Smooth muscle cell (in vitro differentiated cells): ENCODE measurements around the gene RAB5B. TPM values are rescaled to one million over a fixed set of nuclear protein-coding genes. Genes with fewer than 3 reads are reported as not detected.

ENCODE experiments used
- DNase-seq: peaks from one replicate; lab custom pipeline; 2025; ENCODE audit not compliant: unreplicated experiment; lab: John Stamatoyannopoulos, UW
- H2AFZ ChIP-seq: fragments of 200-600 bp; sonication (generic); 2 replicates; pipeline ENCODE4 v1.6.0; 2016; ENCODE audit warnings: antibody characterized with exemption, low read depth, mild to moderate bottlenecking
- H3F3A ChIP-seq: fragments of 200-600 bp; sonication (generic); 2 replicates; pipeline ENCODE4 v1.6.0; 2017; ENCODE audit warnings: antibody characterized with exemption, low read depth
- H3K27ac ChIP-seq: fragments of 200-600 bp; sonication (generic); 2 replicates; pipeline ENCODE4 v1.5.1; 2016; ENCODE audit warnings: low read depth, mild to moderate bottlenecking
- H3K27me3 ChIP-seq: fragments of 200-600 bp; sonication (generic); 2 replicates; pipeline ENCODE4 v1.6.1; 2016; ENCODE audit warnings: low read depth, mild to moderate bottlenecking
- H3K36me3 ChIP-seq: fragments of 200-600 bp; sonication (generic); 2 replicates; pipeline ENCODE4 v1.5.1; 2016; ENCODE audit warnings: low read depth
- H3K4me1 ChIP-seq: fragments of 200-600 bp; sonication (generic); 2 replicates; pipeline ENCODE4 v1.5.1; 2016; ENCODE audit warnings: low read depth
- H3K4me2 ChIP-seq: fragments of 200-600 bp; sonication (generic); 2 replicates; pipeline ENCODE4 v1.6.0; 2016; ENCODE audit warnings: mild to moderate bottlenecking
- H3K4me3 ChIP-seq: fragments of 200-600 bp; sonication (generic); 2 replicates; pipeline ENCODE4 v1.5.1; 2016; ENCODE audit warnings: mild to moderate bottlenecking
- H3K79me2 ChIP-seq: fragments of 200-600 bp; sonication (generic); 2 replicates; pipeline ENCODE4 v1.6.0; 2016; ENCODE audit warnings: low read depth, mild to moderate bottlenecking
- H3K9ac ChIP-seq: fragments of 200-600 bp; sonication (generic); 2 replicates; pipeline ENCODE4 v1.6.0; 2016; ENCODE audit warnings: low read depth
- H3K9me3 ChIP-seq: fragments of 200-600 bp; sonication (generic); replicated peaks from 2 replicates; pipeline ENCODE4 v1.5.1; 2016; ENCODE audit warnings: low read depth
- H4K20me1 ChIP-seq: fragments of 200-600 bp; sonication (generic); 2 replicates; pipeline ENCODE4 v1.6.0; 2016; ENCODE audit warnings: low read depth
- WGBS: methylation state at CpG from one replicate; pipeline ENCODE4 v1.1.7; 2016; ENCODE audit warnings: low lambda C conversion rate; 5-methylcytosine and 5-hydroxymethylcytosine counted together
- polyA plus RNA-seq: library from polyadenylated mRNA; unstranded; fragments of >200 nt; fragmentation: Nextera tagmentation; extraction: Ambion mirVana; gene quantifications from 2 replicates; pipeline ENCODE4 v1.2.1, GENCODE V29; 2016
- total RNA-seq: library from RNA; depleted of rRNA; stranded (reverse); fragments of >200 nt; gene quantifications from 2 replicates; pipeline ENCODE4 v1.2.3, GENCODE V29; 2014
- TF ChIP-seq, protein P1 (sequence below): fragments of 200-600 bp; sonication (generic); IDR thresholded peaks from 2 replicates; pipeline ENCODE4 v1.5.1; 2017; ENCODE audit warnings: borderline replicate concordance, mild to moderate bottlenecking, antibody characterized with exemption; ENCODE audit not compliant: insufficient read depth, poor library complexity, severe bottlenecking

Gene RAB5B
- total and polyA plus RNA-seq, 2 experiments from 2014 or later: 77.2 to 81.9 TPM

GRCh38 chr12:55969356-55969755 is 4.5 kb upstream of the RAB5B start:
- H3K36me3 ChIP-seq: no peaks in the 10 kb centered on the region
- H3K27ac ChIP-seq: no peak overlapping the region
- 97% methylated on average over 4 of the region's 4 CpGs for WGBS
- H3K4me3 ChIP-seq: no peak overlapping the region
- H3K4me1 ChIP-seq: no peaks in the 10 kb centered on the region
- H2AFZ ChIP-seq: no peak overlapping the region
- DNase-seq: no peak
- H4K20me1 ChIP-seq: no peaks in the 10 kb centered on the region
- TF ChIP-seq, protein P1, sequence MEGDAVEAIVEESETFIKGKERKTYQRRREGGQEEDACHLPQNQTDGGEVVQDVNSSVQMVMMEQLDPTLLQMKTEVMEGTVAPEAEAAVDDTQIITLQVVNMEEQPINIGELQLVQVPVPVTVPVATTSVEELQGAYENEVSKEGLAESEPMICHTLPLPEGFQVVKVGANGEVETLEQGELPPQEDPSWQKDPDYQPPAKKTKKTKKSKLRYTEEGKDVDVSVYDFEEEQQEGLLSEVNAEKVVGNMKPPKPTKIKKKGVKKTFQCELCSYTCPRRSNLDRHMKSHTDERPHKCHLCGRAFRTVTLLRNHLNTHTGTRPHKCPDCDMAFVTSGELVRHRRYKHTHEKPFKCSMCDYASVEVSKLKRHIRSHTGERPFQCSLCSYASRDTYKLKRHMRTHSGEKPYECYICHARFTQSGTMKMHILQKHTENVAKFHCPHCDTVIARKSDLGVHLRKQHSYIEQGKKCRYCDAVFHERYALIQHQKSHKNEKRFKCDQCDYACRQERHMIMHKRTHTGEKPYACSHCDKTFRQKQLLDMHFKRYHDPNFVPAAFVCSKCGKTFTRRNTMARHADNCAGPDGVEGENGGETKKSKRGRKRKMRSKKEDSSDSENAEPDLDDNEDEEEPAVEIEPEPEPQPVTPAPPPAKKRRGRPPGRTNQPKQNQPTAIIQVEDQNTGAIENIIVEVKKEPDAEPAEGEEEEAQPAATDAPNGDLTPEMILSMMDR: no peak
- no peak overlapping the region for H3K4me2 ChIP-seq
- H3K27me3 ChIP-seq: no peaks in the 10 kb centered on the region
- H3K79me2 ChIP-seq: peaks cover 27% of the 10 kb centered on the region
- H3K9ac ChIP-seq: no peak overlapping the region
- H3K9me3 ChIP-seq: no peaks in the 10 kb centered on the region
- peaks cover 8% of the 10 kb centered on the region for H3F3A ChIP-seq

DNA sequence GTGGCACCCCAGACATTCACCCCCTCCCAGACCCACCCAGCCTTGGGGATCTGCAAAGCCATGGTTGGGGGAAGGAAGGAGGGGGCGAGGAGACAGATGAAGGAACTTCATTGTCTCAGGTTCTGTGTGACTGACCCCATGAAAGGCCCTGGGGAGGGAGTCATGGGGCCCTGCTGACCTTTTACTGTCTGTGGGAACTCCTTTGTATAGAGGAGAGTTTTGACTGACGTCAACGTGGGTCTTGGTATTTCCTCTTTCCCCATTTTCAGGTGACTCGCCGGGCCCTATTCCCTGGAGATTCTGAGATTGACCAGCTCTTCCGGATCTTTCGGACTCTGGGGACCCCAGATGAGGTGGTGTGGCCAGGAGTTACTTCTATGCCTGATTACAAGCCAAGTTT is 3.1 kb upstream of the RAB5B start:
- no peak overlapping the region for H3K27ac ChIP-seq

GRCh38 chr12:55972042-55972441 is 1.8 kb upstream of the RAB5B start:
- H3F3A ChIP-seq: peaks cover 8% of the 10 kb centered on the region
- DNase-seq: no peak
- peak overlapping the region; percentile 93 for H3K27ac ChIP-seq
- no peaks in the 10 kb centered on the region for H3K9me3 ChIP-seq
- H3K4me1 ChIP-seq: peaks cover 9% of the 10 kb centered on the region
- 68% methylated on average over 3 of the region's 3 CpGs for WGBS
- TF ChIP-seq, protein P1: no peak
- H3K9ac ChIP-seq: peak overlapping the region; percentile 89
- H3K36me3 ChIP-seq: no peaks in the 10 kb centered on the region
- no peaks in the 10 kb centered on the region for H3K27me3 ChIP-seq
- peak overlapping the region; percentile 77 for H3K4me3 ChIP-seq
- peak overlapping the region; percentile 87 for H3K4me2 ChIP-seq
- no peak overlapping the region for H2AFZ ChIP-seq
- peaks cover 51% of the 10 kb centered on the region for H3K79me2 ChIP-seq
- peaks cover 12% of the 10 kb centered on the region for H4K20me1 ChIP-seq

More for the DNA sequence above, 3.1 kb upstream of the RAB5B start:
- peaks cover under 1% of the 10 kb centered on the region for H4K20me1 ChIP-seq
- H3K9me3 ChIP-seq: no peaks in the 10 kb centered on the region
- H3K4me2 ChIP-seq: no peak overlapping the region
- peaks cover 8% of the 10 kb centered on the region for H3F3A ChIP-seq
- peaks cover 42% of the 10 kb centered on the region for H3K79me2 ChIP-seq
- peaks cover 9% of the 10 kb centered on the region for H3K4me1 ChIP-seq
- DNase-seq: no peak
- TF ChIP-seq, protein P1: no peak
- no peak overlapping the region for H3K4me3 ChIP-seq
- no peaks in the 10 kb centered on the region for H3K27me3 ChIP-seq
- no peak overlapping the region for H3K9ac ChIP-seq
- no peaks in the 10 kb centered on the region for H3K36me3 ChIP-seq
- no peak overlapping the region for H2AFZ ChIP-seq
- WGBS: 87% methylated on average over 7 of the region's 7 CpGs

DNA sequence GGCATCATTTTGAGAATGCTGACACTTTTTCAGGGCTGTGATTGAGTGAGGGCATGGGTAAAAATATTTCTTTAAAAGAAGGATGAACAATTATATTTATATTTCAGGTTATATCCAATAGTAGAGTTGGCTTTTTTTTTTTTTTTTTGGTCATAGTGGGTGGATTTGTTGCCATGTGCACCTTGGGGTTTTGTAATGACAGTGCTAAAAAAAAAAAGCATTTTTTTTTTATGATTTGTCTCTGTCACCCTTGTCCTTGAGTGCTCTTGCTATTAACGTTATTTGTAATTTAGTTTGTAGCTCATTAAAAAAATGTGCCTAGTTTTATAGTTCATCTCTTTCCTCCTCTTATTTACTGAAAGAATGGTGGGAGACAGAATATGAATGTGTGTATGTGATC is 1.4 kb upstream of the RAB5B start:
- peaks cover 16% of the 10 kb centered on the region for H4K20me1 ChIP-seq
- H3K9me3 ChIP-seq: no peaks in the 10 kb centered on the region
- H3K79me2 ChIP-seq: peaks cover 51% of the 10 kb centered on the region
- no peaks in the 10 kb centered on the region for H3K36me3 ChIP-seq
- 89% methylated on average over 1 of the region's 1 CpG for WGBS
- peaks cover 8% of the 10 kb centered on the region for H3F3A ChIP-seq
- H3K27ac ChIP-seq: peak overlapping the region; percentile 93
- peak overlapping the region; percentile 87 for H3K4me2 ChIP-seq
- no peaks in the 10 kb centered on the region for H3K27me3 ChIP-seq
- peak overlapping the region; percentile 89 for H3K9ac ChIP-seq
- no peak for DNase-seq
- H3K4me1 ChIP-seq: peaks cover 9% of the 10 kb centered on the region
- peak overlapping the region; percentile 77 for H3K4me3 ChIP-seq
- TF ChIP-seq, protein P1: no peak
- H2AFZ ChIP-seq: no peak overlapping the region
